ENCODE results near the gene RNF169.

RNF169 gene

DNA sequence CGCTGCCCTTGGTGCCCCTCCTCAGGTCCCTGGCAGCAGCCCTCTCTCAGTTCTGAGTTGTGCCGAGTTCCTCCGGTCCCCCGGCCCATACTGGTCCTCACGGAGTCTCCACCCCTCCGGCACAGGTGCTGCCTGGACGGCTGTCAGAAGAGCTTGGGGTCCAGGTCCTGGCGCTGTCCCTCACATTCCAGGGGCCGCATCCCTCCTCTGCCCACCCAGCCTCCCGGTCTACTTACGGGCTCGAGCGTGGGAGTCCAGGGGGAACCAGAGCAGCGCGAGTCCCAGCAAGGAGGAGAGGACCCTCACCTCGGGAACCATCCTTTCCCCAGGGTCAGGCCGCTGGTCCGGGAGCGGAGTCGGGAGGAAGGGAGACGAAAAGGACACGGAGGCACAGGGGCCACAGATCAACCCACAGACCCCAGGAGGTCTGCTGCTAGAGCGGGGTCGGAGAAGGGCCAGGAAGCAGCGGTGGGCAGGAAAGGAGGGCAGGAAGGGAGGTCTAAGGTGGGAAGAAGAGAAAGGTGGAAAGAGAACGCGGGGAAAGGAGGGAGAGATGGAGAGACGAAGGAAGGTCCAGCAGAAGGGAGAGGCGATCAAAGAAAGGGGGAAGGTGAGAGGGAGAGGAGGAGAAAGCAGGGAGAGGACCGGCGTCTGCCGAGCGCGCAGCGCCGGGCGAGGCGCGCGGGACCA, 17.9 kb upstream of the RNF169 start:
- TF ChIP-seq, protein P1, sequence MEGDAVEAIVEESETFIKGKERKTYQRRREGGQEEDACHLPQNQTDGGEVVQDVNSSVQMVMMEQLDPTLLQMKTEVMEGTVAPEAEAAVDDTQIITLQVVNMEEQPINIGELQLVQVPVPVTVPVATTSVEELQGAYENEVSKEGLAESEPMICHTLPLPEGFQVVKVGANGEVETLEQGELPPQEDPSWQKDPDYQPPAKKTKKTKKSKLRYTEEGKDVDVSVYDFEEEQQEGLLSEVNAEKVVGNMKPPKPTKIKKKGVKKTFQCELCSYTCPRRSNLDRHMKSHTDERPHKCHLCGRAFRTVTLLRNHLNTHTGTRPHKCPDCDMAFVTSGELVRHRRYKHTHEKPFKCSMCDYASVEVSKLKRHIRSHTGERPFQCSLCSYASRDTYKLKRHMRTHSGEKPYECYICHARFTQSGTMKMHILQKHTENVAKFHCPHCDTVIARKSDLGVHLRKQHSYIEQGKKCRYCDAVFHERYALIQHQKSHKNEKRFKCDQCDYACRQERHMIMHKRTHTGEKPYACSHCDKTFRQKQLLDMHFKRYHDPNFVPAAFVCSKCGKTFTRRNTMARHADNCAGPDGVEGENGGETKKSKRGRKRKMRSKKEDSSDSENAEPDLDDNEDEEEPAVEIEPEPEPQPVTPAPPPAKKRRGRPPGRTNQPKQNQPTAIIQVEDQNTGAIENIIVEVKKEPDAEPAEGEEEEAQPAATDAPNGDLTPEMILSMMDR (IDR thresholded peaks at IDR 0.05), result no peak
- intact Hi-C loops (cut with DNase I; ENCODE audit: low total_unique reads), result no loop called here
- peaks cover 0 to 42% of the 10 kb centered on the region in 2 donors for H3K27me3 ChIP-seq
- H3K4me1 ChIP-seq, result peaks cover 0 to 22% (median 15%) of the 10 kb centered on the region in 4 donors
- no peaks in the 10 kb centered on the region for H3K9me3 ChIP-seq
- H3K27ac ChIP-seq, result no peak overlapping the region
- peak overlapping the region; percentile 29 to 53 for H3K4me3 ChIP-seq
- H3K36me3 ChIP-seq, result no peaks in the 10 kb centered on the region
- peak in 1 of 2 donors; percentile 61 for DNase-seq

DNA sequence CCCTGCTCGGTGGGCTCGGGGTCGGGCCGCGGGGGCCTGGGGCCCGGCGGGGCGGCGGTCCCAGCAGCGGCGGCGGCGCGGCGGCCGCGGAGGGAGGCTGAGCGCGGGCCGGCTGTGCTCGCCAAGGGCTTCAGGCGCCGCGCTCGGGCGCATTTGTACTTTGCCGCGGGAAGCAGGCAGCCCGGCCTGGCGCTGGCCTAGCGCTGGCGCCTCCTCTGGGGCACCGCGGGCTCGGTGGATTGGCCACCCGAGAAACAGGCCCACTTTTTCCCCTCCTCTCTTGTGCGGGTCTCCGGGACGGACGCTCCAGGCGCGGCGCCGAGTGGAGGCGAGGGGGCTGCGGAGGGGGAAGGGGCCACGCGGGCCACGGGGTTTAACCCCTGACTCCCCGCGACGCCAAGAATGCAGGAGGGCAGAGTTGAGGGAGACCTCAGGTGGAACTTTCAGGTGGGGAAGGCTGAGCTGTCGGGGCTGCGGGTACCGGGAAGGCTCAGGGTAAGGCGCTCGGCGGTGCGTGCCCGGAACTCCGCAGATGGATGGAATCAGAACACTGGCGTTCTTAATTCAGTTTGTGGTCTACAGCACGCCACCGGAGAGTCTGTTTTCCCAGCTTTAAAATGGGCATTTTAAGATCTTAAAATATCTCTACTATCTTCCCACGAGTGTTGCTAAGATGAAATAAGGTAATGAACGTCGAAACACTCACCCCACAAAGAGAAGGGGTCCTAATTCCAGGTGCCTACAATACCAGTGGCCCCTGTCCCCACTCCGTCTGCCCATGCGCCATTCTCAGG, 17.2 kb upstream of the RNF169 start, which contains the start of gene CHRDL2:
Gene CHRDL2, minus strand, starts transcription at position 126 of the 794 bp plus-strand sequence. CDS start 538 bp downstream, outside the sequence.
- no peaks in the 10 kb centered on the region for H3K9me3 ChIP-seq
- peaks cover 0 to 15% (median 13%) of the 10 kb centered on the region in 4 donors for H3K4me1 ChIP-seq
- intact Hi-C loops (cut with DNase I; ENCODE audit: low total_unique reads), result no loop called here
- peaks cover 0 to 42% of the 10 kb centered on the region in 2 donors for H3K27me3 ChIP-seq
- DNase-seq, result peak in 1 of 2 donors; percentile 60
- peak within 1 kb of the TSS; percentile 29 to 53 for H3K4me3 ChIP-seq
- no peaks in the 10 kb centered on the region for H3K36me3 ChIP-seq
- H3K27ac ChIP-seq, result no peak within 1 kb of the TSS
- TF ChIP-seq, protein P1 (IDR thresholded peaks at IDR 0.05), result no peak

DNA sequence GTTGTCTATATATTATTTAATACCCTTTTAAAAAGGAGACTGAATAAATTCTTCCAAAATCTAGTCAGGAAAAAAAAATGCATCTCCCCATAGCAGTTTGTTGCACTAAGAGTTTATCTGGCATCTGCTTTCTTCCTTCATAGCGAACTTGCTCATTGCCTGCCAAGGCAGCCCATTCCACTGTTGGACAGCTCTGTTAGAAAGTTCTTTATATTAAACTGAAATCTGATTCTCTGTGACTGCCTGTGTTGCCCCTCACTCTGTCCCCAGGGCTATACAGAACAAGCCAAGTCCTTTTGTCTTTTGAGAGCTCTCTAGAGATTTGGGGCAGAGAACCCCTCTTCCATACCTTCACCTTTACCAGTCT, 14.1 kb upstream of the RNF169 start:
- intact Hi-C loops (cut with DNase I; ENCODE audit: low total_unique reads), result no loop called here
- no peak for DNase-seq
- Histone ChIP-seq H3K36me3 (no peaks in the 10 kb centered on the region), H3K27me3 (peaks cover 0 to 45% of the 10 kb centered on the region in 2 donors), H3K9me3 (no peaks in the 10 kb centered on the region), H3K4me3 (no peak overlapping the region), H3K27ac (no peak overlapping the region), H3K4me1 (peaks cover 0 to 15% (median 12%) of the 10 kb centered on the region in 4 donors)
- TF ChIP-seq, protein P1 (IDR thresholded peaks at IDR 0.05), result no peak

DNA sequence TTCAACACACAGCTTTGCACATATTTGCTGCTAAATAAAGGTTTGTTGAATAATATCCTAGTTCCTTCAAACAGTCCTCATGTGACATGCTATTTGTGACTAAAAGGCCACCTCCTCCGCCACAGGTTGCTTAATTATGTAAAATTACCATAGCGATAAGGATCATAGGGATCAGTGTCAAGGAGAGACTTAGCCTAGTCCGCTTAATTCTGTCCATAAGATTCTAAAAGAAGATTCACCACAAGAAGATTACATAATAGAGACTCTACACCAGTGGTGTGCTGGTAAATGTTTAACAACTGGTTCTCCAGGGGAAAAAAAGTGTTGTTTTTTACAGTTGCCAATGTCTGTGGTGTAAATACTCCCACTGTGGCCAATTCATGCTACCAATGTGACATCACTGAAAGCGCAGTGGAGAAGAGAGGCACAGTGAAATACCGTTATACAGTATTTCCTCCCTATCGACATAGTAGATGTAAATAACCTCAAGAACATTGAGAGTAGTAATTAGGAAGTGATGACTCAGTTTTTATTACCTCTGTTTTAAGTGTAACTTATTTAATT, 13.2 kb upstream of the RNF169 start:
- intact Hi-C loops (cut with DNase I; ENCODE audit: low total_unique reads), result no loop called here
- Histone ChIP-seq H3K27me3 (peaks cover 0 to 44% of the 10 kb centered on the region in 2 donors), H3K4me1 (peaks cover 0 to 14% (median 12%) of the 10 kb centered on the region in 4 donors), H3K27ac (no peak overlapping the region), H3K9me3 (no peaks in the 10 kb centered on the region), H3K4me3 (no peak overlapping the region), H3K36me3 (no peaks in the 10 kb centered on the region)
- no peak for DNase-seq
- TF ChIP-seq, protein P1 (IDR thresholded peaks at IDR 0.05), result no peak

DNA sequence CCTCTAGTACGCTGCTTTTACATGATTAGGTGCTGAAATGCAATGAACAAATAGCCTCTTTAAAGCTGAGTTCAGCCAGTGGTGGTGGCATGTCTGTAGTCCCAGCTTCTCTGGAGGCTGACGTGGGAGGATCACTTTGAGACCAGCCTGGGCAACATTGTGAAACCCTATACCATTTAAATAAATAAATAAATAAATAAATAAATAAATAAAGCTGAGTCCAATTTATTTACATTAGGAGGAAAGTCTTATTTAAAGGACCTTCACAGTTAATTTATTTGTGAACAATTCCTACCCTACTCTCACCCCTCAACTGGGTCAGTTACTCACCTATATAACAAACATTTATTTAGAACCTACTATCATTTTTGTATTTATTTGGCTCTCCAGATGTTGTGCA, 12.6 kb upstream of the RNF169 start:
- Histone ChIP-seq H3K4me3 (no peak overlapping the region), H3K36me3 (no peaks in the 10 kb centered on the region), H3K9me3 (no peaks in the 10 kb centered on the region), H3K27ac (no peak overlapping the region), H3K27me3 (peaks cover 0 to 40% of the 10 kb centered on the region in 2 donors), H3K4me1 (peaks cover 0 to 9% (median 7%) of the 10 kb centered on the region in 4 donors)
- intact Hi-C loops (cut with DNase I; ENCODE audit: low total_unique reads), result no loop called here
- TF ChIP-seq, protein P1 (IDR thresholded peaks at IDR 0.05), result no peak
- DNase-seq, result no peak
